ENCODE results near the gene TREML2.

TREML2 gene

DNA sequence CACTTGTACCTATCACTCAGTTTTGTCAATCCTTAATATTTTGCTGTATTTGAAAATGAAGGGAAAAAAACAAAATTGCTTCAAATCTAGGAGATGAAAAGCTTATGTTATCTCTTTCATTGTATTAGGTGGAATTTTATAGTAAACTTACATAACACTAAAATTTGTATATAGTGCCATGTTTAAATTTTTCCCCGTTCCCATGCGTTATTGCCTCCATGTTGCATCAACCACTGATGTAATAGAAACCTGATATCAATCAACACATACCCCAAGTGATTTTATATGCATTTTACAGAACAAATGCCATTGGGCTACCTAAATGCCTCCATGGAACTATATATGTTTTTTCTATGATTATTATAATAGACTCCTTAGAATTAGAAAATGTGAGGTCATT, 23.3 kb downstream of the TREML2 start:
- Histone ChIP-seq H3F3A (ENCODE audit: insufficient read depth, low read length) (no peaks in the 10 kb centered on the region), H2AFZ (ENCODE audit: low read length) (no peak overlapping the region), H3K27me3 (replicated peaks; ENCODE audit: insufficient read depth, low read length) (no peaks in the 10 kb centered on the region), H3K9me3 (replicated peaks; ENCODE audit: insufficient read depth, low read length) (no peaks in the 10 kb centered on the region), H3K9ac (ENCODE audit: low read length) (no peak overlapping the region), H3K79me2 (ENCODE audit: low read length) (no peaks in the 10 kb centered on the region), H3K27ac (ENCODE audit: low read length) (no peak overlapping the region), H4K20me1 (ENCODE audit: insufficient read depth, low read length) (no peaks in the 10 kb centered on the region), H3K4me1 (ENCODE audit: low read length) (no peaks in the 10 kb centered on the region), H3K4me3 (ENCODE audit: low read length) (no peak overlapping the region), H3K4me2 (ENCODE audit: low read depth, low read length) (no peak overlapping the region), H3K9me2 (replicated peaks; ENCODE audit: insufficient read depth, low read length) (no peaks in the 10 kb centered on the region), H3K36me3 (replicated peaks; ENCODE audit: insufficient read depth, low read length) (no peaks in the 10 kb centered on the region)
- DNase-seq: no peak
- TF ChIP-seq EZH2phosphoT487 (IDR thresholded peaks at IDR 0.05; ENCODE audit: low read length) (no peak), EZH2 (optimal IDR thresholded peaks at IDR 0.05; ENCODE audit: low read depth, low read length) (no peak)
- TF ChIP-seq, protein P1, sequence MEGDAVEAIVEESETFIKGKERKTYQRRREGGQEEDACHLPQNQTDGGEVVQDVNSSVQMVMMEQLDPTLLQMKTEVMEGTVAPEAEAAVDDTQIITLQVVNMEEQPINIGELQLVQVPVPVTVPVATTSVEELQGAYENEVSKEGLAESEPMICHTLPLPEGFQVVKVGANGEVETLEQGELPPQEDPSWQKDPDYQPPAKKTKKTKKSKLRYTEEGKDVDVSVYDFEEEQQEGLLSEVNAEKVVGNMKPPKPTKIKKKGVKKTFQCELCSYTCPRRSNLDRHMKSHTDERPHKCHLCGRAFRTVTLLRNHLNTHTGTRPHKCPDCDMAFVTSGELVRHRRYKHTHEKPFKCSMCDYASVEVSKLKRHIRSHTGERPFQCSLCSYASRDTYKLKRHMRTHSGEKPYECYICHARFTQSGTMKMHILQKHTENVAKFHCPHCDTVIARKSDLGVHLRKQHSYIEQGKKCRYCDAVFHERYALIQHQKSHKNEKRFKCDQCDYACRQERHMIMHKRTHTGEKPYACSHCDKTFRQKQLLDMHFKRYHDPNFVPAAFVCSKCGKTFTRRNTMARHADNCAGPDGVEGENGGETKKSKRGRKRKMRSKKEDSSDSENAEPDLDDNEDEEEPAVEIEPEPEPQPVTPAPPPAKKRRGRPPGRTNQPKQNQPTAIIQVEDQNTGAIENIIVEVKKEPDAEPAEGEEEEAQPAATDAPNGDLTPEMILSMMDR (IDR thresholded peaks at IDR 0.05; ENCODE audit: low read length): no peak

DNA sequence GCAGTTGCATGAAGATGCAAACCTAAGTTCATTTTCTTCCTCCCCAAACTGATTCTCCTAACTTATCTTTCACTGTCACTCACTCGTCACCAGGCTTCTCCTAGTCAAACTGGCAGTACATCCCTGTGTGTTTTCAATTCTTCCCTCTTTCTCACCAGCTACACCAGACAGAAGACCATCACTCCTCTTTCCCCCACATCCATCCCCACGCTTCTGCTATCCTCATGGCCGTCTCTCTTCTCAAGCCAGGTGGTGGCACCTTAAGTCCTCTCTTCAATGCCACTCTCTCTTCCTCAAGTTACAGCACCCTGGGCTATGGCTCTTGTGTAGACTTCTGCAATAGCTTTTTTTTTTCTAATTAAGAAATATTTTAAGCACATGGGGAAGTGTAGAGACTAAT, 23.7 kb downstream of the TREML2 start:
- no peaks in the 10 kb centered on the region for H3K27me3 ChIP-seq (replicated peaks; ENCODE audit: insufficient read depth, low read length)
- no peak overlapping the region for H3K4me3 ChIP-seq (ENCODE audit: low read length)
- H3K9ac ChIP-seq (ENCODE audit: low read length): no peak overlapping the region
- H2AFZ ChIP-seq (ENCODE audit: low read length): no peak overlapping the region
- no peak for DNase-seq
- H3K79me2 ChIP-seq (ENCODE audit: low read length): no peaks in the 10 kb centered on the region
- H3K36me3 ChIP-seq (replicated peaks; ENCODE audit: insufficient read depth, low read length): no peaks in the 10 kb centered on the region
- no peaks in the 10 kb centered on the region for H3K9me2 ChIP-seq (replicated peaks; ENCODE audit: insufficient read depth, low read length)
- no peaks in the 10 kb centered on the region for H4K20me1 ChIP-seq (ENCODE audit: insufficient read depth, low read length)
- no peak overlapping the region for H3K27ac ChIP-seq (ENCODE audit: low read length)
- no peaks in the 10 kb centered on the region for H3F3A ChIP-seq (ENCODE audit: insufficient read depth, low read length)
- H3K4me2 ChIP-seq (ENCODE audit: low read depth, low read length): no peak overlapping the region
- no peaks in the 10 kb centered on the region for H3K9me3 ChIP-seq (replicated peaks; ENCODE audit: insufficient read depth, low read length)
- TF ChIP-seq EZH2phosphoT487 (IDR thresholded peaks at IDR 0.05; ENCODE audit: low read length): no peak
- TF ChIP-seq, protein P1 (IDR thresholded peaks at IDR 0.05; ENCODE audit: low read length): no peak
- TF ChIP-seq EZH2 (optimal IDR thresholded peaks at IDR 0.05; ENCODE audit: low read depth, low read length): no peak
- no peaks in the 10 kb centered on the region for H3K4me1 ChIP-seq (ENCODE audit: low read length)

DNA sequence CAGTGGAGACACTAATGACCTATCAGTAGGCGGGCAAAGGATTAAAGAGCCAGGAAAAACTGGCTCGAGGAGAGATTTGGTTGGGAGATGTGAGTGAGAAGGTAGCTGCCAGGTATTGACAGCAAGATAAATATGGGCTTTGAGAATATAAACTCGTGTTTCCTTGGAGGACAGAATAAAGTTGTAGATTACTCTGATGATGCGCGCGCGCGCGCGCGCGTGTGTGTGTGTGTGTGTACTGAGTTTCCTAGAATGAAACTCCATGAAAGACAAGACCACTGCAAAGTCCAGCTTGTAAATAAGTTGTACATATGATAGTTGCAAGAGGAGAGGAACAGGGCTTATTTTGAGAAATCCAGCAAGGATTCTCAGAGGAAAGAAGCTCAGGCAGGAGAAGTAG, 24.8 kb downstream of the TREML2 start:
- H3K27ac ChIP-seq (ENCODE audit: low read length): no peak overlapping the region
- no peaks in the 10 kb centered on the region for H3K79me2 ChIP-seq (ENCODE audit: low read length)
- no peak for DNase-seq
- H3K9me2 ChIP-seq (replicated peaks; ENCODE audit: insufficient read depth, low read length): no peaks in the 10 kb centered on the region
- no peaks in the 10 kb centered on the region for H3K27me3 ChIP-seq (replicated peaks; ENCODE audit: insufficient read depth, low read length)
- no peaks in the 10 kb centered on the region for H4K20me1 ChIP-seq (ENCODE audit: insufficient read depth, low read length)
- no peaks in the 10 kb centered on the region for H3K36me3 ChIP-seq (replicated peaks; ENCODE audit: insufficient read depth, low read length)
- H3K9ac ChIP-seq (ENCODE audit: low read length): no peak overlapping the region
- H2AFZ ChIP-seq (ENCODE audit: low read length): no peak overlapping the region
- TF ChIP-seq EZH2phosphoT487 (IDR thresholded peaks at IDR 0.05; ENCODE audit: low read length) (no peak), EZH2 (optimal IDR thresholded peaks at IDR 0.05; ENCODE audit: low read depth, low read length) (no peak)
- TF ChIP-seq, protein P1 (IDR thresholded peaks at IDR 0.05; ENCODE audit: low read length): no peak
- H3K4me3 ChIP-seq (ENCODE audit: low read length): no peak overlapping the region
- H3K4me2 ChIP-seq (ENCODE audit: low read depth, low read length): no peak overlapping the region
- H3F3A ChIP-seq (ENCODE audit: insufficient read depth, low read length): no peaks in the 10 kb centered on the region
- H3K9me3 ChIP-seq (replicated peaks; ENCODE audit: insufficient read depth, low read length): no peaks in the 10 kb centered on the region
- no peaks in the 10 kb centered on the region for H3K4me1 ChIP-seq (ENCODE audit: low read length)

Measured in MM.1S (cell line).